ENCODE results near the gene ANKFY1.
"Not testable (repeated sequence)": the region's sequence is repeated elsewhere in the genome, so short reads cannot be mapped to it uniquely, and the experiment has no call there.

The ANKFY1 gene

DNA sequence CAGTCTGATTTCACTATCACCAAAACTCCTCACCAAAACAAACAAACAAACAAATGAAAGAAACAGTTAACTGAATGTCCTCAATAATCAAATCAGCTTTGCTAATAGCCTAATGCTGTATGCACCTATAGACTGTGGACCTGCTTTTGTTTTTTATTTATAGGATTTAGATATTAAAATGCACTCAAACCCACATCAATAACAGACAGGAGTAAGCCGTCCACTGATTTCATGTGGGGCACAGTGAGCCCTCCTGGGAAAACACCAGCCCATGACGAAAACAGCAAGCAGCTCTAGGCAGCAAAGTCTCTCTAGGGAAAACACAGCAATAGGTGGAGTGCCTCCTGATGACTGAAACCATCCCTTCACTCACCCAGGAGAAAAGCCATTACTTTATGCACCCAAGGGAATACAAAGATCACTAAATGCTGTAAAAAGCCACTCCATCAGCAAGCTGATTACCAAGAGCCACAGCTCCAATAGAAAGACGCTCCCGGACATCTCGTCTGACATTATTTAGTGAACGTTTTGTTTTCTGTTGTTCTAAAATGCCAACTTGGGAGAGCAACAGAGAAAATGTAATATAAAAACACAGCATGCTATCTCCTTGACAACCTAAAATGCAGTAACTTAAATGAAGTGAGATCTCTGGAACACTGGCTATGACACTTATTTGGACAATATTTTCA is 47.8 kb downstream of the ANKFY1 start:
- DNase-seq: peak in 2 of 3 experiments; percentile 27 to 86

DNA sequence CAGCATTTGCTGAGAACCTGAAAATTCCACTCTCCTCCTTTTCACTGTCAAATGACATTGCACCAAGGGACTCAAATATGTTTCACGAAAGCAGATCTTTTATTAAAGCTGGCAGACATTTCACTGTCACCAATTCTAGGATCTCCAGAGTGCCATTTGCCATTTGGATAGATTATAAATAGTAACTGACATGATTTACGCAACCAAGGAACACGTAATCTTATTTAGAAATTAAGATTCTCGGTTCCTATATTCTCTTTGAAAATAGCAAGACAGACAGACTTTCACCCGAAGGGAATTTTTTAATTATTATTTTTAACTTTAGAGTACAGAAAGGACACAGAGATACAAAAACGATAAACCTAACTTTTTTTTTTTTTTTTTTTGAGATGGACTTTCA is 49.6 kb downstream of the ANKFY1 start:
- no peak for DNase-seq

DNA sequence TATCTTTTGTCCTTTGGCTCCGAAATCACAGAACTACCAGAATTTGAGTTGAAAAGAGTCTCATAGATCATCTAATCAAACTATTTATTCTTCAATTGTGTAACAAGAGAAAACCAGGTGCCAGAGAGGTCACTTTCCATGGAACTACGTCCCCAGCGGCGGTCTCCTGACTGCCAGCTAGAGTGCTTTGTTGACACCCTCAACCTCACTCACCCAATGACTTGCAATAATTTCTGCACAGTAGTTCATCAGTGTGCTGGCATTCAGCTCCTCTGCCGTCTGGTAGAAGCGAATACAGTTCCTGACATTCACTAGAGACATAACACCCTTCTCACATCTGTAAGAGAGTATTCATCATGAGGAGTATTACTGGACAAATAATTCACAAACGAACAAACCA is 54.2 kb downstream of the ANKFY1 start:
- no peak for DNase-seq

DNA sequence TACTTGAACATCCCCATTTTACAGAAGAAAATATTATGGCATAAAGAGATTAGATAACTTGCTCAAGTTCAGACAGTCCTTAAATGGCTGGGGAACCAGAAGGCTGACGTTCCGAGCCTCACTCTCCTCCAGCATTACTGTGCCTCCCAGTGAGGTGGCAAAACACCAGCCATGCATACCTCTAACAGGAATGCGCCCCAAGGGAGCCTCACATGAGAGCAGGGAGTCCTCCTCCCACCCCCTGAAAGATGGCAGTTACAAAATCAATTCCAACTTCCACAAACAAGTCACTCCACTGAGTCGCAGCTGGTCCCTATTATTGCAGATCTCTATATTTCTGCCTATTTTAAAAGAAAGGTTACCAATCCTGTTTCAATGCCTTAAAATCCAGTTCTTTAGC is 55.5 kb downstream of the ANKFY1 start:
- no peak for DNase-seq

DNA sequence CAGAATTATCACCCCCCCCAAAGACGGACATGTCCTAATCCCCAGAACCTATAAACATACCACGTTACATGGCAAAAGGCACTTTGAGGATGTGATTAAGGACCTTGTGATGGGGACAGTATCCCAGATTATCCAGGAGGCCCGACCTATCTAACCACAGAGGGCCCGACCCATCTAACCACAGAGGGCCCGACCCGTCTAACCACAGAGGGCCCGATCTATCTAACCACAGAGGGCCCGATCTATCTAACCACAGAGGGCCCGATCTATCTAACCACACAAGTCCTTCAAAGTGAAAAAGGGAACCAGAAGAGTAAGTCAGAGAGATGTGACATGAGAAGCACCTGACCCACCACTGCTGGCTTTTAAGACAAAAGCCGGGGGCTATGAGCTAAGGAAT is 56.8 kb downstream of the ANKFY1 start:
- no peak for DNase-seq

DNA sequence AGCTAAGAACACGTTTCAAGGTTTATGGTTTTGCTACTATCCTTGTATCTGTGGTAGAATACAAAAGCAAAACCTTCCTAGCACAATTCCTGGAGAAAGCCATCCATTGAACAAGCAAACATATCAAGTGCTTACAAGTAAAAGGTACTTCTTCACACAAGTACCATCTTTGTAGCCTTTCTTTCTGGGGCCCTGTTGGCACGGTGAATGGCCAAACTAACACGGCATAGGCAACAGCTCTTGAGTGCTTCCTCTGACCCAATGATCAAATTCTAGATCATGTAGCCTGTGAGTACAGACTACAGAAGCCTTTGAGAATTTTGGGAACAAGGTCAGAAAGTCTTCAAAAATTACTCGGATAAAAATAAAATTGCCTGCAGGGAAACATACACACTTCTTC is 57.9 kb downstream of the ANKFY1 start:
- peak in 1 of 3 experiments; percentile 14 for DNase-seq

DNA sequence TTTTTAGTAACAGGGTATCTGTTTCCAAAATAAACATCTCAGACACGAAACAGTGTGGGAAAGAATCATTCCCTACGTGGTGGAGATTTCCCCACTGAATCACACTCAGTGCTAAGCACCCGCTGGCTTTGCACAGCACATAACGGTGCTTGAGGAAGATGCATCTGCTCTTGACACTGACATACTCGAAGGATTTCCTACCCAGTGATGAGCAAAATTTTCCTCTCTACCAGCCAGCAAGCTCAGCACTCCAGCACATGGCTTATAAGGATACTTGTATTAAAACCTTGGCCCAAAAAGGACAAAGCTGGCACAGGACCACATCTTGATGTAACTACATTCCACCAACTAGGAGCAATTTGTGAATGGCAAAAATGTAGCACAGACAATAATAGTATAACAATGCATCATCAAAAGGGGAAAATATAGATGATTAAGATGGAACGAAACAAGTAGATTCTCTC is 59.0 kb downstream of the ANKFY1 start:
- peak in 1 of 3 experiments; percentile 32 for DNase-seq

DNA sequence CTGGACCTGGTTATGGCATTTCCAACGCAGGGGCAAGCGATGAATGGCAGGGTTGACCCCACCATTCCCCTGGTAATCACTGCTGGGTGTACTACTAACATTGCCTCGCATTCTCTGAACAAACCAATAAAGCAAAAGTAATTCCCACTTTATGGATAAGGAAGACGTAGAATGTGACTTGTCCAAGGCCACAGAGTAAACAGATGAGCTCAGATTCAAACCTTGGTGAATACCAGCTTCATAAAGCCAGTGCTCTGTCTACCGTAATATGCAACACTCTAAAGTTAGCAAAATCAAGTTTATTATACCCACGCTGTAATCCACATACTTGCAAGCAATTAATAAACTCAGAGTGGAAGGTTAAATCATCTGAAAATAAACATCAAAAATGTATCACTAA is 59.6 kb downstream of the ANKFY1 start:
- no peak for DNase-seq

DNA sequence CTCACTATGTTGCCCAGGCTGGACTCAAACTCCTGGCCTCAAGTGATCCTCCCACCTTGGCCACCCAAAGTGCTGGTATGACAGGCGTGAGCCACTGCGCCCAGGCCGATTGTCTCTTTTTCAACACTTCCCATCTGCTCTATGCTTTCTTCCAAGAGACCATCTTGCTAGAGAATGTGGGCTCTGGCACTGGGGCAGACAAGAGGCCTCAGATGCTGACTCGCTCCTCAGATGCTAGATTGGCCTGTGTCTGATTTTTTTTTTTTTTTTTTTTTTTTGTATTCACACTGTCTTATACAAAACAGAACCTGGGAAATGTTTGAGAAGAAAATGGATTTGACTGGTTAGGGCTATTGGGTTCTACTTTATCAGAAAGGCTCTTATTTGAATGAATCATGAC is 62.6 kb downstream of the ANKFY1 start:
- DNase-seq: no peak

DNA sequence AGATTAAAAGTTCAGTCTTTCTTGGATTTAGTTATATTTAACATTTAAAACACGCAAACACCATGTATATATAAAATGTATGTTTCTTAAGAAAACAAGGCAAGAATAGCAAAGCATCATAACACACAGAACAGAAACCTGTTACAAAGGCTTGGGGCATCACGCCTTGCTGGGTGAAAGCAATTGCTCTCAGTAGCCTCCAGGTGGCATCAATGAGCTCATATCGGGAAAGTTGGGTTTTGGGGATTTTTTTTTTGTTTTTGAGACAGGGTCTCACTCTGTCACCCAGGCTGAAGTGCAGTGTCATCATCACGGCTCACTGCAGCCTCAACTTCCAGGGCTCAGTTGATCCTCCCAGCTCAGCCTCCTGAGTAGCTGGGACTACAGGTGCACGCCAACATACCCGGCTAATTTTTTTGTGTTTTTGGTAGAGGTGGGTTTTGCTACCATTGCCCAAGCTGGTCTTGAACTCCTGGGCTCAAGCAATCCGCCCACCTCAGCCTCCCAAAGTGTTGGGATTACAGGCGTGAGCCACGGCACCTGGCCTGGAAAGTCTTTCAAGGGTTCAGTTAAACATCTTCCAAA is 63.9 kb downstream of the ANKFY1 start:
- peak; percentile 4 to 50 (median 13) for DNase-seq

DNA sequence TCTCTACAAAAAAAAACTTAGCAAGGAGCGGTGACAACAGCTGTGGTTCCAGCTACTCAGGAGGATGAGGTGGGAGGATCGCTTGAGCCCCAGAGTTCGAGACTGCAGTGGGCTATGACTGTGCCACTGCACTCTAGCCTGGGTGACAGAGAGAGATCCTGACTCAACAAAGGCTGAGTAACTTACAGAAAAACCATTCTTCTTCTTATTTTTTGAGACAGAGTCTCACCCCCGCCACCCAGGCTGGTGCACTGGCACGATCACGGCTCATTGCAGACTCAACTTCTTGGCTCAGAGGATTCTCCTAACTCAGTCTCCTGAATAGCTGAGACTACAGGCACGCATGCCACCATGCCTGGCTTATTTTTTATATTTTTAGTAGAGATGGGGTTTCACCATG is 64.8 kb downstream of the ANKFY1 start:
- DNase-seq: no peak

DNA sequence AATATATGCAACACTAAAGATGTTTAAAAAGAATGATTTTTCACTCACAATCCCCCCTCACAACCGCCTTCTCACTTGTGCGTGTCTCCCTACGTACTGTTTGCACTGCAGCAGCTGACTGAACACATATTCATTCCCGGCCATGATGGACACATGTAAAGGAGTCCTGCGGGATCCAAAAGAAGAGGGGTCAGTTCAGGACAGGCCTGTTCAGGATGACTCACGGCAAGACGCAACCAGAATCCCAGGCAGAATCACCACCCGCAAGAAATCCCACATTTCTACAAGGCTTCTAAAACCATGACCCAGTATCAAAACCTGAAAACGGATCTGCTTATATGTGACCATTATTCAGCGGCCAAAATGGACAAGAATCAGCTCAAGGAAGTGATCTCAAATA is 68.5 kb downstream of the ANKFY1 start:
- no peak for DNase-seq

DNA sequence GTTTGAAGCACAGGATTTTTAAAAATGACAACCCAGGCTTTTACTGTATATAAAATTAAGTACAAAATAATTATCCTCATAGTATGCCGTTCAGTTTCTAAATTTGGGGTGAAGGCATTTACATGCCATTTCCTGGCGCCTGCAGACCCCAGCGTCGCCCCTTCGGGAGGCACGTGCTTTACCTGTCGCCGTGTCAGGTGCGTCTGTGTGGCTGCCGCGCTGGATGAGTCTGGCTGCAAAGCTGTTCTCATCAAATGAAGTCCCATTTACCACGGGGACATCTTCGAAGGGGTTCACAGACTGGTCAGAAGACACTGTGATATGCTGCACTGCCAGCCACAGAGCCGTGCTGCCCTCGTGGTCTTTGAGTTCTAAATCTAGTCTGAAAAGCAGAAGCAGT is 69.0 kb downstream of the ANKFY1 start:
- no peak for DNase-seq

DNA sequence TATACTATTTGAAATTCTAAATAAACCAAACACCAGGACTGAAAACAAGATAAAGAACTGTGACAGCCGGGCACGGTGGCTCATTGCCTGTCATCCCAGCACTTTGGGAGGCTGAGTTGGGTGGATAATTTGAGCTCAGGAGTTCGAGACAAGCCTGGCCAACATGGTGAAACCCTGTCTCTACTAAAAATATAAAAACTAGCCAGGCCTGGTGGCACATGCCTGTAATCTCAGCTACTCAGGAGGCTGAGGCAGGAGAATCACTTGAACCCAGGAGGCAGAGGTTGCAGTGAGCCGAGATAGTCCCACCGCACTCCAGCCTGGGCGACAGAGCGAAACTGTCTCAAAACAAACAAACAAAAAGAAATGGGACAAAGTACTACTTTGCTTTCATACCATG is 73.0 kb downstream of the ANKFY1 start:
- not testable (repeated sequence) for DNase-seq

DNA sequence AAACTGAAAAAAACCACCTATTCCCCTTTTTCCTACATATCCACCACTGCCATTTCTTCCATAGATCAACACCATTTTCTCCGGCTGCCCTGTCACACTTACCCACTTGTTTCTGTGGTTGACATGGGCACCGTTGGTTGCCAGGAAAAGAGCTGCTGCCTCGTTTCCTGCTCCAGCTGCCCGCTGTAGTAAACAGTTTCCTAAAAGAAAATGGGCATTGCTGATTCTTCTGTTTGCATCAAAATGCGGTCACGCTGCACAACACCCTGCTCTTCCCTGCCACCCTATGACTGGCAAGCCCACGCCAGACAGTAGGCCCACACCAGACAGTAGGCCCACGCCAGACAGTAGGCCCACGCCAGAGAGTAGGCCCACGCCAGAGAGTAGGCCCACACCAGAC is 74.5 kb downstream of the ANKFY1 start:
- DNase-seq: no peak

DNA sequence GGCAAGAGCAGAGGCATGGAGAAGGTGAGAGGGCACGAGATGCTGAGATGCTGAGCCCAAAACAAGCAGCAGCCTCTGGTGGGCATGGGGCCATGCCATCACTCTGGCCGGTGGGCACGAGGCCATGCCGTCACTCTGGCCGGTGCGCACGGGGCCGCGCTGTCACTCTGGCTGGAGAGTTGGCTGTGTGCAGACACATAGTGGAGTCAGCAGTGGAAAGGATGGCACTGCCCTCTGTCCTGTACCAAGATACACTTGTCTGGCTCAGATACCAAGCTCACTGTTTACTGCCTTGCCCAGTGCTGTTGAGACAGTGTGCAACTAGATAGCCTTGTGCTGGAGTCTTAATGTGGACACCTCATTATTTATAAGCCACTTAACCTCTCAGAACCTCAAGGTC is 75.7 kb downstream of the ANKFY1 start:
- DNase-seq: peak in 1 of 3 experiments; percentile 0

DNA sequence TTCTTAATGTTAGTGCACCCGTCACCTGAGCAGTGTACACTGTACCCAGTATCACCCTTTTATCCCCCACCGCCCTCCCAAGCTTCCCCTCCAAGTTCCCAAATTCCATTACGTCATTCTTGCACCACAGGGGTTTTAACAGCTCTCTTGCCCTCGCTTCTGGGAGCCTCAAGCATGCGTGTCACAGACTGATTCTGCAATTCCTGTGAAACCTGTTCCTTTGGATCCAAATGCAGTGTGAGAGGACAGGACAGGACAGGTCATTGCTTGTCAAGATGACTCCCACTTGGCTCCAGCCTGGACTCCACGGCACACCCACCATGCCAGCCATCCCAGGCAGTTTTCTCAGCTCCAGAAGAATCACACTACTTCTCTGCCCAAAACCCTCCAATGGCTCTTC is 76.7 kb downstream of the ANKFY1 start:
- no peak for DNase-seq

DNA sequence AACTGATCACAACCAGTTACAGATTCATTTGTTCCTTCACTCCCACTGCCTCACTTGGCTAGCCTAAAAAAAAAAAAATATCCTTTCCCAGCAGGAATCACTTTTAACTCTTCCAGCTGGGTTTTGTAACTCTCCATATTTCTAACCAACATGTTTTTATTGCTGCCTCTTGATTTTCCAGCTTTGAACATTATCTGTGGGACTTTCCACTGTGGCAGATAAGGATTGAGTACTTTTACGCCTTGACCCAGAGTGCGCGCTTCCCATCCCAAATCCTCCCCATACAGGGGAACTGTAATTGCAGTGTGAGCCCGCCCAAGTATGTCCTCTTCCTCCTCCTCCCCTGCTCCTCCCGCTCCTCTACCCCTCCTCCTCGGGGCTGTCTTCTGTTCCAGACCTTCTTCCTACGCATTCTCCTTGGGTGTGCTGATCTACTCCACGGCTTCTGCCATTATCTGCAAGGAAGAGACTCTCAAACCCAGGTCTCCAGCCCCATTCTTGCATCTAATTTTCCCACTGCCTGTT is 77.4 kb downstream of the ANKFY1 start:
- DNase-seq: no peak

DNA sequence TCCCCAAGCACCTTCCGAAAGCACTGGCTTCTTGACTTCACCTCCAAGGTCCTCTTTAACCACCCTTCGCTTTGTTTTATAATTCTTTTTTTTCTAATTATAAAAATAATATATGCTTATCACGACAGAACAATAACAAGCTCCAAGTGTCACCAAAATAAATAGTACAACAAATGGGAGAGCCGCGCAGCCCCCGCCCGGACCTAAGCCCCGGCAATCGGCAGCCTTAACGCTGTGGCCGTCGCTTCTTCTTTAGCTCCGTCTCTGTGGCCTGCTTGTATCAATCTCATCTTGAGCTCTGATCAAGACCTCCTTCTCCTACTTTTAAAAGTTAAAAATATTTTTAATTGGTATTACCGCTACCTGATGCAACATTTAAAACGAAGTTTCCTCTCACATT is 78.1 kb downstream of the ANKFY1 start:
- DNase-seq: no peak

DNA sequence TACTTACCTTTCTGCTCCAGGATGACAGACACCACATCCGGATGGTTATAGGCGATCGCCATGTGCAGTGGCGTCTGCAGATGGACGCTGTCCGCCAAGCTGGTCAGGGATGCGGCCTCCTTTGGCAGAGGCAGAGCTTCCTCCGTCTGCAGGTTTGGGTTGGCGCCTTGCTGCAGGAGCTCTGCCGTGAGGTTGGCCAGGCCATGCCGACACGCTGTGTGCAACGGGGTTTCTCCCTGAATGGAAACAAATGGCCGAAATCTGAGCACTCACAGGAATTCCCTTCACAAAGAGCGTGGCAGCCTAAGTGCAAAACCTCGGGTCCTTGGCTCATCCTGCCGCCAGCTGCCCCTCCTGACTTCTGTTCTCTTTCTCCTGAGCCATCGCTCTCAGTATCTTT is 79.0 kb downstream of the ANKFY1 start:
- no peak for DNase-seq

DNA sequence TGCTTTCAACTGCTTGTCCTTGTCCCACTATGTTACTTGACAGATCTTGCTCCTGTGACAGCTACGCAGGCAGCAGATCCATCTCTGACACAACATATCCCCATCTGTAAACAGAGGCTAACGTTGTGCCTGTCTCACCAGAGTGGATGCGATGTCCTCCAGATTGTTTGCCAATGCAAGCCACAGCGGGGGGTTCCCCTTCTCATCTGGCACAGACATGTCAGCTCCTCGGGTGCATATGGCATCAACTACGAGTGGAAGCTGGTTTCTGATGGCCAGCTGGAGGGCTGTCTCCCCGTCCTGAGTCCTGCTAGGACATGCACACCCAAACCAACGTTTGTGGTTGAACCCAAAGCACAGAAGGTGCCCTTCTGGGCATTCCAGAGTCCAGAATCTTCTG is 81.7 kb downstream of the ANKFY1 start:
- DNase-seq: peak in 2 of 3 experiments; percentile 21 to 60

DNA sequence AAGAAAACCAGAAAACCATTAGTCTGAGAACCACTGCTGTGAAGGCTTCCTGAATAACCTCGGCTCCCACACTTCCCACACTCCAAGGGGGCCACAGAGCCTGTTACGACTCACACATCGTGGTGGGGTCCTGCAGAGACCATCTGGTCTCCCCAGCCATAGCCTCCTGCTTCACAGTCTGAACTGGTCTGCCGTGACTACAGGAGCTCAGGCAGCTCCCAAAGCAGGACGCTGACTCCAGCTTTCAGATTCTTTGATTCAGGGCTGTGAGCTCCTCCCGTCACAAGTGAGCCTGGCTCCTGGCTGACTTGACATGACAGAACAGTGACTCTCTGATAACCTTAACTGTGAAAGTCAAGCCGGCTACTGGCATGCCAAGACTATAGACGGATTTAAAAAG is 83.0 kb downstream of the ANKFY1 start:
- no peak for DNase-seq

DNA sequence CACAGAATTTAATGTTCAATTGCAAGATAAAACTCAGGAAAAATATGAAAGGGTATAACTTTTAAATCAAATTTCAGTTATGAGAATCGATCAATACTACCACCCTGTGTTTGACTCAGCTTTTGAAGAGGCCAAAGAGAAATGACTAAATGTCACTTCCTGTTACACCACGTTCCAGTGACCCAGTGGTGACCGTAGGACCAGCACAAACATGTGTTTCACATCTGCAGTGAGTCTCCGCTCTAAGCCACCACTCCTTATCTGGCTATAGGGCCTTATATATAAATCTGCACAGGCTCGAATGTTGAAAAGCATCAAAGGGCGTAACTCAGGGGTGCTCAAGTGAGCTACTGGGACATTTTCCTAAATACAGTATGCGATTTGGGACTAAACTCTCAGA is 84.7 kb downstream of the ANKFY1 start:
- no peak for DNase-seq

DNA sequence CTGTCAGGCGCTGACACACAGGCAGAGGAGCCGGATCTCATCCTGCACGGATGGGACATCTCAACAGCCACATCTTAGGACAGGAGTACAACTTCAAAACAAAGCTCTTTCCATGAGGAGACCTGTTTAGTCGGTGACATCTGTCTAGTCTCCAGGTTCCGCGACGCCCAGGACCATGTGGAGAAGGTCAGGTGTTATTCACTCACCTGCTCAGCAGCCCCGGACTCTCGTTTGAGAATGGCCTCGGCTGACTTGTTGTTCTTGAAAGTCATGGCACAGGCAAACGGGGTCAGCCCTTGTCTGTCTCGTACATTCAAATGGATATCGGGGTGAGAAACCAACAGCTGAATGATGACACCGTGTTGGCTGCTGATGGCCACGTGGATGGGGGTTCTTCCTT is 85.1 kb downstream of the ANKFY1 start:
- DNase-seq: no peak

DNA sequence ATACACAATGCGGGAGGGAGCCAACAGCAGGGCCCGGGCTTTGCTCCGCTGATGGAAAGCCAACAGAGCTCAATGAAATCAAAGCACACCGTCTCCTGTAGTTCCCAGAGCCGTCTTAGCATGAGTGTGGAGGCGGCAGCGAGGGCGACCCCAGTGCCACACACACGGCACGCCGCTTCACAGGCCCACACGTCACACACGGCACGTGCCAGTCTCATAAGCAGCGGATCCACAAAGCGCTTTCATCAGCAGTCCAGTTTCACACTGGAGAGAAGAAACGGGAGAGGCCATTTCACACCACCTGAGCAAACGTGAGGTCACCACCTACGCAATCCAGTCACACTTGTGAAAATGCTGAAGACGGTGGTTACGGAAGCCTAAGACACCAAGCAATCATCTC is 86.0 kb downstream of the ANKFY1 start:
- no peak for DNase-seq

Measured in NCI-H1417 (cell line).